SK-N-MC (cell line): ENCODE data around the gene UBE2C.

Experiments
- EZH2 ChIP-seq: fragments of 200-600 bp; sonication (generic); IDR thresholded peaks from one replicate; pipeline ENCODE4 v1.6.1; 2017; ENCODE audit warnings: antibody characterized with exemption
- POLR2AphosphoS5 ChIP-seq: IDR thresholded peaks from 2 replicates; pipeline ENCODE4 v1.6.1; 2012; ENCODE audit warnings: mild to moderate bottlenecking, low read depth, low read length, borderline replicate concordance

GRCh38 chr20:45816951-45817350 lies 4.5 kb downstream of the UBE2C start:
- TF ChIP-seq EZH2, result no peak
- TF ChIP-seq POLR2AphosphoS5, result no peak
